Retinal pigment epithelial cell (primary cell): ENCODE measurements around the gene ACSF3.

Experiments used
- DNase-seq: peaks from one replicate; pipeline ENCODE4 v3.0.0-alpha.2; 2010; ENCODE audit warnings: low read depth
- H3K4me3 ChIP-seq: 2 replicates; pipeline ENCODE4 v1.5.1; 2011; ENCODE audit warnings: mild to moderate bottlenecking, low read length, control low read depth, moderate library complexity
- TF ChIP-seq, protein P1 (sequence below): conservative IDR thresholded peaks from 2 replicates; pipeline ENCODE4 v1.5.1; 2011; ENCODE audit warnings: low read depth, low read length, control low read depth, inconsistent platforms

Gene ACSF3

DNA sequence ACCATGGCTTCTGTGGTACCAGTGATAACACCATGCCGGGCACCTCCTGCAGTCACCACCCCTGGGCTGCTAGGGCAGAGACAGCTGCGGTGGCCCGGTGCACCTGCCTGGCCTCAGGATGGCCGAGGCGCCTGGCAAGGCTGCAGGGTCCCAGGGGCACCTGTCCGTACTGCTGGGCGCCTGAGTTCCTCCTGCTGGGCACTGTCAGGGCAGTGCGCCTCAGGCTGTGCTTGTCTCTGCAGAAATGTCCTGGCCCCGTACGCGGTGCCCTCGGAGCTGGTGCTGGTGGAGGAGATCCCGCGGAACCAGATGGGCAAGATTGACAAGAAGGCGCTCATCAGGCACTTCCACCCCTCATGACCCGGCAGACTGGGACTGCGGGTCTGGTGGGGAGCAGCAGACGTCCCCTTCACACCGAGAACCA lies 60.2 kb downstream of the ACSF3 start:
- TF ChIP-seq, protein P1, sequence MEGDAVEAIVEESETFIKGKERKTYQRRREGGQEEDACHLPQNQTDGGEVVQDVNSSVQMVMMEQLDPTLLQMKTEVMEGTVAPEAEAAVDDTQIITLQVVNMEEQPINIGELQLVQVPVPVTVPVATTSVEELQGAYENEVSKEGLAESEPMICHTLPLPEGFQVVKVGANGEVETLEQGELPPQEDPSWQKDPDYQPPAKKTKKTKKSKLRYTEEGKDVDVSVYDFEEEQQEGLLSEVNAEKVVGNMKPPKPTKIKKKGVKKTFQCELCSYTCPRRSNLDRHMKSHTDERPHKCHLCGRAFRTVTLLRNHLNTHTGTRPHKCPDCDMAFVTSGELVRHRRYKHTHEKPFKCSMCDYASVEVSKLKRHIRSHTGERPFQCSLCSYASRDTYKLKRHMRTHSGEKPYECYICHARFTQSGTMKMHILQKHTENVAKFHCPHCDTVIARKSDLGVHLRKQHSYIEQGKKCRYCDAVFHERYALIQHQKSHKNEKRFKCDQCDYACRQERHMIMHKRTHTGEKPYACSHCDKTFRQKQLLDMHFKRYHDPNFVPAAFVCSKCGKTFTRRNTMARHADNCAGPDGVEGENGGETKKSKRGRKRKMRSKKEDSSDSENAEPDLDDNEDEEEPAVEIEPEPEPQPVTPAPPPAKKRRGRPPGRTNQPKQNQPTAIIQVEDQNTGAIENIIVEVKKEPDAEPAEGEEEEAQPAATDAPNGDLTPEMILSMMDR = no peak
- no peak overlapping the region for H3K4me3 ChIP-seq
- no peak for DNase-seq

DNA sequence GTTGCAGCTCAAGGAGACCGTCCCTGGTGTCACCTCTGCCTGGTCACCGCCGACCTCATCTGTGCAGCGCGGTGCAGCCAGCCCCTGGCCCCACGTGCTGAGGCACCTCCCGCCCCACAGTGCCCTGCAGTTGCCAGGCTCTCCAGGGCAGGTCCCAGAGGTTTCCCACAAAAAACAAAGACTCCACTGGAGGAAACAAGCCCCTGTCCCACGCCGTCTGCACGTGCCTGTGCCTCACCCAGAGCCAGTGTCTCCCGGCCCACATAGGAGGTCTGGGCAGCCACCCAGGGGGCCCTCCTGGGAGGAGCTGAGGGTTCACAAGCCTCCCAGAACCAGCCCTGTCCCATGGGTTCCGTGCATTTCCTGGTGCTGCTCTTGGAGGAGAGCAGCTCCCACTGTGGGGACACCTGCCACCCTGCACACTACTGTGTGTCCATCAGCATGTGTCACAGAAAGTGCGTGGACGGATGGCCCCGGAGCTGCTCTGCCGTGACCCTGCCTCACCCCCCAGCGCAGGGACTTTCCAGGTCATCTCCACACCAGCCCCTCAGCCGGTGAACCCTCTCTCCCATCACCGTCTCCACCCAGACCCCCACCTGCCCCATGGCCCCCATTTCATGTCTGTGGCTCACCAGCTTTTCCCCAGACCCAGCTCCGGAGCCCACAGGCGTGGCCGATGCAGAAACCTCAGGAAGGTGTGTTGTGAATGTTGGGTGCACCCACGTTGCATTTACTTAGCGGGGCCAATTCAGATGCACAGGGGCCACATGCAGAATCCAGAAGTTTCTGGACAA lies 60.9 kb downstream of the ACSF3 start:
- no peak overlapping the region for H3K4me3 ChIP-seq
- TF ChIP-seq, protein P1 = no peak
- no peak for DNase-seq

DNA sequence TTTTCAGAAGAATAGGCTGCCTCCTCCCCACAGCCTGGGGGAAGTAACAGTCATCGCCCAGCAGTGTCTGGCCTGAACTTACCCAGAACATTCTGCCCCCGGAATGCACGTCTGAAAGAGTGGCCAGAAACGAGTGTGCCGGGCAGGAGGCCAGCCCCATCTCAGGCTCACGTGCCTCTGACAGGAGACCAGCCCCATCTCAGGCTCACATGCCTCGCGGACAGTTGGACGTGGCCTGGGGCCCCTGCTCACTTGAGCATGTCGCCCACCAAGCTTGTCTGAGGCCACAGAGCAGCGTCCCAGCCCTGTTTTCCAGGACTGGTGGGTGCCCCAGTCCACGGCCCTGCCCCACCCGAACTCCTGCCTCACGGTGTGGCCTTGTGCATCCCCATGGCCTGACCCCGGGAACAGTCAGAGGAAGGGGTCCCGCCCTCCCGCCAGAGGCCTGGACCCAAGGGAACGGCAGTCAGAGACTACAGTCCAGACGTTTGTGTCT lies 61.6 kb downstream of the ACSF3 start:
- peak; percentile 11 for DNase-seq
- H3K4me3 ChIP-seq = no peak overlapping the region
- TF ChIP-seq, protein P1 = no peak

DNA sequence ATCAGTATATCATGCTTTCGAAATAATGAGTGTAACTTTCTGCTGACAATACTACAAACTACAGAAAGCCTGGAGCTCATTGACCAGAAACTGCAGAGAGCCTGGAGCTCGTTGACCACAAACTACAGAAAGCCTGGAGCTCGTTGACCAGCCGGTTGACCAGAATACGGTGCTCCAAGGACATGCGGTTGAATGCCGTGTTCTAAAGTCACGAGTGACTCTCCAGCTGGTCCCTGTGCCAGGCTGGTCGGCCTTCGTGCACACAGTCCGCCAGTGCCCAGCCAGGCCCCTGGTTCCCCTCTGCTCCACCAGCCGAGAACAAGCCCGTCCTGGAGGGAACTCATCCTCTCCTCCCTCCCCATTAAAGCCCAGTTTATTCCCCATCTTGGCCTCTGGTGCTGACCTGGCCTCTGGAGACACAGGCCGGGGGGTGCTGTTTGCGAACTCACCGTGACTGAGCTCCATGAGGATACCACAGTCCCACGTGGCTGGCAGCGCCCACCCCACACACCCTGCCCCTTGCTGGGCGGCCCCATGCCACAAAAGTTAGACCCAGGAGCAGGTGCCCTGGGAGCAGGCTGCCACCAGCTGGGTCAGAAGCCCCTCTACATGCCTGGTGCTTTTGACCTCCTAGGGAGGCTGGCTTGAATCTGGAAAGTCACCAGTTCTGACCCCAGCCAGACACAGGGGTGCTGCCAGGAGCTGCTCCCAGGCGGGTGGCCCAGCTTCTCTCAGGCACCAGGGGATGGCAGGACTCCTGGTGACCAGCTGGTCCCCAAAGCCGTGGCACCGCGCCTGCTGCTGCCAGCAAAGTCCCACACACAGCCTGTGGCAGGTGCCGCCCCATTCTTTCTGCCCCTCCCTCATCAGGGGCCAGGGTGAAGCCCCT lies 62.4 kb downstream of the ACSF3 start:
- H3K4me3 ChIP-seq = no peak overlapping the region
- TF ChIP-seq, protein P1 = no peak
- no peak for DNase-seq

DNA sequence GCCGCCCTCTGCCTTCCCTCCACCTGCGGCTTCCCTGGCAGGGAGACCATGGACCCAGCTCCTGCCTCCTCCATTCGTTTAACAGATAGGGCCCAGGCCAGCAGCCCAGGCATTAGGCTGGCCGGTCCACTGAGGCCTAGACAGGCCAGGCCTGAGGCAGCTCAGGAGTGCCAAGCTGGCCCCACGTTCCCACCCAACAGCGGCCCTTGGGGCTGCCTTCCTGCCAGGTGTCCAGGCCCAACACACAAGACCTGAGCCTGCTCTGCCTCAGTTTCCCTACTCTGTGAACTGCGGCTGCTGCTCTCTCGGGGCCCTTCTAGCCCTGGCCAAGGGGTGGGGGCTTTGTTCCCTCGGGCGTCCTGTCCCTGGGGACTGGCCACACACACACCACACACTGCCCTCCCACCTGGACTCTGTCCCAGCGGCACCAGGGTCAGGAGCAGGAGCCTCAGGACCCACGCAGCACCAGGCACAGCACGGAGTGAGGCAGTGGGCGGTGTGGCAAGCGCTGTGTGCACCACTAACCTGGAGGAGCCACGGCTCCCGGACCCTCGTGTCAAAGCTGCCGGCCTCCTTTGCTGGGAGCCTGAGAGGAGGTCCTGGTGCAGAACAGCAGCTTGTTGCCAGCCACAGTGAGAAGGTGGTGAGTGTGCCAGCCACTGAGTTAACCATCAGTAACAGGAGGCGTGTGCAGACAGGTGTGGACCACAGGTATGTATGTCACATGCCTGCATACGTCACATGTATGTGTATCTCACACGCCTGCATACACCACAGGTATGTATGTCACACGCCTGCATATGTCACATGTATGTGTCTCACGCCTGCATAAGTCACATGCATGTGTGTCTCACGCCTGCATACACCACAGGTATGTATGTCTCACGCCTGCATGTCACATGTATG lies 63.3 kb downstream of the ACSF3 start:
- TF ChIP-seq, protein P1 = no peak
- no peak overlapping the region for H3K4me3 ChIP-seq
- no peak for DNase-seq

DNA sequence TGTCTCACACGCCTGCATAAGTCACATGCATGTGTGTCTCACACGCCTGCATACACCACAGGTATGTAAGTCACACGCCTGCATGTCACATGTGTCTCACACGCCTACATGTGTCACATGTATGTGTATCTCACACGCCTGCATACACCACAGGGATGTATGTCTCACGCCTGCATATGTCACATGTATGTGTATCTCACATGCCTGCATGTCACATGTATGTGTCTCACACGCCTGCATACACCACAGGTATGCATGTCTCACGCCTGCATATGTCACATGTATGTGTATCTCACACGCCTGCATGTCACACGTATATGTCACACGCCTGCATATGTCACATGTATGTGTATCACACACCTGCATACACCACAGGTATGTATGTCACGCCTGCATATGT lies 64.1 kb downstream of the ACSF3 start:
- no peak overlapping the region for H3K4me3 ChIP-seq
- TF ChIP-seq, protein P1 = no peak
- no peak for DNase-seq
